Activated naive CD4-positive, alpha-beta T cell treated with anti-CD3 and anti-CD28 coated beads for 36 hours (primary cell): ENCODE data around the gene HNF1B. TPM values are rescaled to one million over a fixed set of nuclear protein-coding genes. Genes with fewer than 3 reads are reported as not detected.
"Not testable (repeated sequence)": the region's sequence is repeated elsewhere in the genome, so short reads cannot be mapped to it uniquely, and the experiment has no call there.

Experiments
- CTCF ChIA-PET: fragments of 350-600 bp; sonication (Branson Sonifier 250); formaldehyde crosslinking; loops from one replicate; lab custom pipeline; 2021; ENCODE audit warnings: antibody characterized with exemption; lab: Charles Lee
- DNase-seq: peaks from one replicate; pipeline ENCODE4 v3.0.0-alpha.2; 2020
- H3K27ac Mint-ChIP-seq: one replicate; pipeline ENCODE4 v1.8.0; 2021; ENCODE audit warnings: mild to moderate bottlenecking, mixed read lengths
- H3K27me3 Mint-ChIP-seq: one replicate; pipeline ENCODE4 v1.8.0; 2021; ENCODE audit warnings: low read depth, mixed read lengths
- H3K36me3 Mint-ChIP-seq: one replicate; pipeline ENCODE4 v1.8.0; 2021; ENCODE audit warnings: low read depth, mixed read lengths
- H3K4me1 Mint-ChIP-seq: one replicate; pipeline ENCODE4 v1.8.0; 2021; ENCODE audit warnings: low read depth, mixed read lengths
- H3K4me3 Mint-ChIP-seq: one replicate; pipeline ENCODE4 v1.8.0; 2021; ENCODE audit warnings: mild to moderate bottlenecking, moderate library complexity, mixed read lengths
- H3K9me3 Mint-ChIP-seq: one replicate; pipeline ENCODE4 v1.8.0; 2021; ENCODE audit warnings: mixed read lengths
- intact Hi-C: fragments of 100-400 bp; cut with micrococcal nuclease; formaldehyde crosslinking; loops from one replicate; pipeline ENCODE4 v1.15.1; 2023
- total RNA-seq, 2 experiments: library from RNA; stranded (reverse); gene quantifications; one replicate each; pipeline ENCODE4 v1.2.3, GENCODE V29; 2021

The HNF1B gene, protein sequence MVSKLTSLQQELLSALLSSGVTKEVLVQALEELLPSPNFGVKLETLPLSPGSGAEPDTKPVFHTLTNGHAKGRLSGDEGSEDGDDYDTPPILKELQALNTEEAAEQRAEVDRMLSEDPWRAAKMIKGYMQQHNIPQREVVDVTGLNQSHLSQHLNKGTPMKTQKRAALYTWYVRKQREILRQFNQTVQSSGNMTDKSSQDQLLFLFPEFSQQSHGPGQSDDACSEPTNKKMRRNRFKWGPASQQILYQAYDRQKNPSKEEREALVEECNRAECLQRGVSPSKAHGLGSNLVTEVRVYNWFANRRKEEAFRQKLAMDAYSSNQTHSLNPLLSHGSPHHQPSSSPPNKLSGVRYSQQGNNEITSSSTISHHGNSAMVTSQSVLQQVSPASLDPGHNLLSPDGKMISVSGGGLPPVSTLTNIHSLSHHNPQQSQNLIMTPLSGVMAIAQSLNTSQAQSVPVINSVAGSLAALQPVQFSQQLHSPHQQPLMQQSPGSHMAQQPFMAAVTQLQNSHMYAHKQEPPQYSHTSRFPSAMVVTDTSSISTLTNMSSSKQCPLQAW
- not detected for total RNA-seq

- peaks cover 21% of the 10 kb centered on the region for H3K4me1 Mint-ChIP-seq
- H3K27ac Mint-ChIP-seq: no peak within 1 kb of the TSS
- no peaks in the 10 kb centered on the region for H3K9me3 Mint-ChIP-seq
- no peaks in the 10 kb centered on the region for H3K36me3 Mint-ChIP-seq
- peak; percentile 53 for DNase-seq
- peak within 1 kb of the TSS; percentile 36 for H3K4me3 Mint-ChIP-seq
- intact Hi-C loops: loop anchor here (10.0 kb wide), 1 partner anchor 810 kb away; the partner anchor contains the start of gene LHX1
- peaks cover 66% of the 10 kb centered on the region for H3K27me3 Mint-ChIP-seq
- CTCF ChIA-PET: interaction anchor here (0.7 to 1.8 kb wide), 2 partner anchors 25 to 42 kb away, joined by 3 to 9 read pairs; no protein-coding TSS in a partner anchor
Measured at GRCh38 chr17:37744961-37745800, at the start of gene HNF1B. Gene HNF1B (minus strand): TSS chr17:37745059. CDS start chr17:37744884, 175 bp downstream.

GRCh38 chr17:37792787-37793186 is 47.9 kb upstream of the HNF1B start:
- intact Hi-C loops: no loop called here
- Mint-ChIP-seq H3K27ac (no peak overlapping the region), H3K4me1 (no peaks in the 10 kb centered on the region), H3K36me3 (no peaks in the 10 kb centered on the region), H3K9me3 (no peaks in the 10 kb centered on the region), H3K27me3 (peaks cover 15% of the 10 kb centered on the region), H3K4me3 (no peak overlapping the region)
- no peak for DNase-seq
- CTCF ChIA-PET: interaction anchor here (0.8 to 3.2 kb wide), 7 partner anchors 24 to 144 kb away, joined by 3 to 18 read pairs (median 3); no protein-coding TSS in a partner anchor

DNA sequence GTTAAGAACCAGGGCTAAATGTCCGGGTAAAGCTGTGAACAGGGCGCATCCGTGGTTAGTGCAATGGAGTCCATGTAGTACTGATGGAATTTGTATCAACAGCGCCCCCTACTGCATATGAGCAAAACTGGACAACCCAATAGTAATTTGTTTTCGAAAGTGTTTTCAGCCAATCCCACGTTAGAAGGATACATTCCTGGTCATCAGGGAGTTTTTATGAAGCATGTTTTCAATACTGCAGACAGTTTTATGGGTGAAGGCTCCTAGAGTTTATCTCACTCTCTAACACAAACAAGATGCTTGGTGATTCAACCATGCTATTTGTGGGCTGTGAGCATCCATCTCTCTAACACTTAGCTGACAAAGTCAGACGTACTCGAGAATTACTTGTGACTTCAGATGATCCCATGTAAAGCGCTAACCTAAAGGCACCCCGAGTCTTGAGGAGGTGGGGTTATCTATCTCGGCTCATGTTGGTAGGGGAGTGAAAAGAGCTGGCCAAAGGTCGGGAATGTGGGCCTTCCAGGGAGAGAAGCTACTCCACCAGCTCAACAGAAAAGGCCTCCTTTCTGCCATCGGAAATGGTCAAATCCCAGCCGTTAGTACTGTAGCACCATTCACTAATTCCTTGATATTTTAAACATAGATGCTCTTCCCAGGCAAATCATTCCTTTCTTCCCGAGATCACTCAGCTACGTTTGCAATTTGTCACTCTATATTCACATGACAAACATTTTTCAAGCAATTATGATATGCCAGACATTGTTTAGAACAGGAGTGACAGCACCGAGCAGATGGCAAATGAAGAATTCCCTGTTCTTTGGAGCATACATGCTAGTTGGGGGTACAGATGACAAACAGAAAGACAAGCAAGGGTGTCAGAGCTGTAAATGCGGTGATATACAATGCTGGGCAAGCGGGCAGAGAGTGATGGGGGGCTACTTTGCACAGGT is 46.9 kb upstream of the HNF1B start:
- CTCF ChIA-PET: interaction anchor here (0.8 to 3.2 kb wide), 19 partner anchors 10 to 270 kb away, joined by 3 to 18 read pairs (median 4); no protein-coding TSS in a partner anchor
- no peaks in the 10 kb centered on the region for H3K4me1 Mint-ChIP-seq
- peak; percentile 78 for DNase-seq
- no peaks in the 10 kb centered on the region for H3K9me3 Mint-ChIP-seq
- no peak overlapping the region for H3K4me3 Mint-ChIP-seq
- no peak overlapping the region for H3K27ac Mint-ChIP-seq
- no peaks in the 10 kb centered on the region for H3K36me3 Mint-ChIP-seq
- intact Hi-C loops: loop anchor here (1.0 to 2.0 kb wide), 5 partner anchors 90 to 418 kb away; partner anchors contain the start of gene DDX52
- peaks cover 14% of the 10 kb centered on the region for H3K27me3 Mint-ChIP-seq

DNA sequence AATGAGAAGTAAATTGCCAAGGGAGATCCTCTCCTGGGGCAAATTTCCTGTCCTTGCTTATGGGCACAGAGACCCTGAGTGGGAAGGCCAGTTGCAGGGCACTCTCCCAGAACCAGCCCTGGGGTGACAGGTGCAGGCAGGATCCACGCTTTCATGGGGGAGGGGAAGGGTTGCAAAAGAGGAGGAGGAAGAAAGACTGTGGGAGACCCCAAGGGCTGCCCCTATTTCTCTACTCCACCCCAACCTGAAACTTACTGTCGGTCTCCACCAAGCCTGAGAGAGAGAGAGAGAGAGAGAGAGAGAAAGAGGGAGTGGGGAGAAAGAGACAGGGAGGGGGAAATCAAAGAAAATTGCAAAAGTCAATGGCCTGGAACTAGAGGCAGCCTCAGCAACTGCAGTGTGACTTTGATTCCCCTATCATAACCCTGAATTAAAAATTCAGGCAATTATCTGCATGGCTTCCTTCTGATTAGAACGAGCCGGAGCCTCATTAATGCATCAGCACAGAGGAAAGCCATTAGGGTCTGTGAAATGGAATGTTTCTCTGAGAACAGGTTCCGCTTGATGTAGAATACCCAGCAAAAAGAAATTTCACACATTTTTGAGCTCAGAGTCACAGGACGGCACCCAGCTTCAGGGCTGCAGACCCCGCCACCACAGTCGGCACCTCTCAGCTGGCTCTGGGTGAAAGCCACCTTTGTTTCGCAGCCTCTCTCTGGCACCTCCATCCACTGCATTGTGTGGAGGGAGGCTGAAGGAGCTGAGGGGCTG is 45.1 kb upstream of the HNF1B start:
- no peak for DNase-seq
- Mint-ChIP-seq H3K27ac (no peak overlapping the region), H3K4me3 (no peak overlapping the region), H3K9me3 (no peaks in the 10 kb centered on the region), H3K27me3 (peaks cover 17% of the 10 kb centered on the region), H3K36me3 (no peaks in the 10 kb centered on the region), H3K4me1 (no peaks in the 10 kb centered on the region)
- intact Hi-C loops: loop anchor here (2.0 kb wide), 1 partner anchor 139 kb away; no protein-coding TSS in a partner anchor
- CTCF ChIA-PET: interaction anchor here (0.8 to 3.2 kb wide), 7 partner anchors 10 to 268 kb away, joined by 3 to 18 read pairs (median 3); no protein-coding TSS in a partner anchor

DNA sequence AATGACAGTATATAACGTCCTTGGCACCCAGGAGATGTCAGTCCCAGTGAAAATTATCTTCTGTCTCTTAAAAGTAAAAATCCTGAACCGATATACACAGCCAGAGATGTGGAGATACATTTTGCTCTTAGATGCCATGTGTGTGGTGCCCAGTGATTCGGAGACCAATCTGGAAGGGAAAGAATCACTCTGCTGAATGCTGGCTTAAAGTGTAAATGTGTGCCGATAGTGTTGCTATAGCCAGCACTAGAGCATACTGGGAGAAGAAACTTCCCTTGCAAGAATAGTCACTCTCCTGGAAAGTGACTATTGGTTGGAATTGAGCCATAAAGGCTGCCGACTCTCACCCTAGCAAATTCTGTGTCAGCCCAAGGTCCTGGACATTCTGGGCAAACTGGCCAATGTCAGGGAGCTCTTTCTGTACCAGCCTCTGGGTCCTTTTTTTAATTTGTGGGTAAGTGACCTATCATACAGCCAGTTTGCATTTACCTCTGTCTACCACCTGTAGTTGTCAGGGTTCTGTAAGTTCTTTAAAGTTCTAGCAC is 44.2 kb upstream of the HNF1B start:
- CTCF ChIA-PET: interaction anchor here (0.9 kb wide), 1 partner anchor 10 kb away, joined by 5 read pairs; no protein-coding TSS in a partner anchor
- intact Hi-C loops: no loop called here
- Mint-ChIP-seq H3K4me3 (no peak overlapping the region), H3K4me1 (no peaks in the 10 kb centered on the region), H3K9me3 (no peaks in the 10 kb centered on the region), H3K27me3 (peaks cover 17% of the 10 kb centered on the region), H3K36me3 (no peaks in the 10 kb centered on the region), H3K27ac (no peak overlapping the region)
- no peak for DNase-seq

DNA sequence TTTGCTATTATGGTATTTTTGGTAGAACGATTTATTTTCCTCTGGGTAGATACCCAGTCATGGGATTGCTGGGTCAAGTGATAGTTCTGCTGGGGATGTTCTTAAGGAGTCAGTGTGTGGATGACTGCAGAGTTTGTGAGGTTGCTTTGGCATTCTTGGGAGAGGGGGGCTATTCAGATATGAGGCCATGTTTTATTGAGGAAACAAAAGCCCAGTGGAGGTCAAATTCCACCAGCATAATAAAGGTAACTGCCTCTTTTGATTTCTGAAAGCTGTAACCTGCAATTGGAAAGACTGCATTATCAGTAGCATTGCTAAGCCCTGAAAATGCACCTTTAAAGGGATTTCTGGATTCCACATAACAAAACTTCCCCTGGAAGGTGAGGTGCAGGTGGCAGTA is 43.7 kb upstream of the HNF1B start:
- peaks cover 19% of the 10 kb centered on the region for H3K27me3 Mint-ChIP-seq
- intact Hi-C loops: no loop called here
- H3K9me3 Mint-ChIP-seq: no peaks in the 10 kb centered on the region
- no peaks in the 10 kb centered on the region for H3K4me1 Mint-ChIP-seq
- no peak overlapping the region for H3K4me3 Mint-ChIP-seq
- H3K27ac Mint-ChIP-seq: no peak overlapping the region
- DNase-seq: no peak
- no peaks in the 10 kb centered on the region for H3K36me3 Mint-ChIP-seq
- CTCF ChIA-PET: no interaction called here

DNA sequence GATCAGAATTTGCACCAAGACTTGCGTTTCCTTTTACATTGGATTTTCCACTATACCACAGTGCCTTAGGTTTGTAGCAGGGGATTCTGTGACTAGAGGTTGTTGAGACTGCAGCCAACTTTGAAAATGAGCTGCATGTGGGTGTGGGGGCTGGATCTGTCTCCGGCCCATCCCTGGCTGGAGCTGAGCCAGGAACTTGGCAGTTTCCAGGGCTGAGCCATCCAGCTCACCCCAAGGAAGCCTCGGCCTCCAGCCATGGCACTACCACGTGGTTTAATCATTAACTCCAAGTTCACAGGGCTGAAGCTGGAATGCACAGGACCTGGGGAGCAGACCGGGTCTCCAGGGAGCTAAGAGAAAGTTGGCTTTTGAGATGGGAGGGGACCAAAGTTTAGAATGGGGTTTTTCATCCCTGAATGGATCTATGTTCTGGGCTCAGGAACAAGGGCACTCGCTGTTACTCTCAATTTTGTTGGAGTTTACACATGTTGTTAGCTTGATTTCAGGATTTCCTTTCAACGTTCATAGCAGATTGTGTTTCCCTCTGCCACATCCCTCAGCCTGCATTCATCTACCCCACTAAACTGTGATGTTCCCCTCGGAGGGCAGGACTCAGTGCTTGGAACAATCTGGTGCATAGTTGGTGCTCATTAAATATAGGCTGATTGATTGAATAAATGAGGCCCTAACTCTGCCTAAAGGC is 42.3 kb upstream of the HNF1B start:
- intact Hi-C loops: no loop called here
- H3K4me3 Mint-ChIP-seq: no peak overlapping the region
- no peak overlapping the region for H3K27ac Mint-ChIP-seq
- H3K9me3 Mint-ChIP-seq: no peaks in the 10 kb centered on the region
- CTCF ChIA-PET: interaction anchor here (0.7 to 1.1 kb wide), 3 partner anchors 17 to 114 kb away, joined by 3 to 4 read pairs (median 4); no protein-coding TSS in a partner anchor
- H3K27me3 Mint-ChIP-seq: peaks cover 17% of the 10 kb centered on the region
- no peak for DNase-seq
- H3K36me3 Mint-ChIP-seq: no peaks in the 10 kb centered on the region
- H3K4me1 Mint-ChIP-seq: no peaks in the 10 kb centered on the region

- Mint-ChIP-seq H3K27ac (no peak overlapping the region), H3K4me1 (no peaks in the 10 kb centered on the region), H3K27me3 (peaks cover 14% of the 10 kb centered on the region), H3K9me3 (no peaks in the 10 kb centered on the region), H3K36me3 (no peaks in the 10 kb centered on the region), H3K4me3 (no peak overlapping the region)
- intact Hi-C loops: no loop called here
- no peak for DNase-seq
- CTCF ChIA-PET: interaction anchor here (0.8 to 1.1 kb wide), 2 partner anchors 16 to 47 kb away, joined by 3 to 4 read pairs; no protein-coding TSS in a partner anchor
Measured at GRCh38 chr17:37786481-37786880, 41.6 kb upstream of the HNF1B start.

DNA sequence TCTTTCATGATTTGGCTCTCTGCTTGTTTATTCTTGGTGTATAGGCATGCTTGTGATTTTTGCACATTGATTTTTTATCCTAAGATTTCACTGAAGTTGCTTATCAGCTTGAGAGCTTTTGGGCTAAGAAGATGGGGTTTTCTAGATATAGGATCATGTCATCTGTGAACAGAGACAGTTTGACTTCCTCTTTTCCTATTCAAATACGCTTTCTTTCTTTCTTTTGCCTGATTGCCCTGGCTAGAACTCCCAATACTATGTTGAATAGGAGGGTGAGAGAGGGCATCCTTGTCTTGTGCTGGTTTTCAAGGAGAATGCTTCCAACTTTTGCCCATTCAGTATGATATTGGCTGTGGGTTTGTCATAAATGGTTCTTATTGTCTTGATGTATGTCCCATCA is 37.6 kb upstream of the HNF1B start:
- CTCF ChIA-PET: interaction anchor here (1.6 kb wide), 1 partner anchor 12 kb away, joined by 6 read pairs; no protein-coding TSS in a partner anchor
- DNase-seq, H3K27ac Mint-ChIP-seq, H3K9me3 Mint-ChIP-seq, H3K4me3 Mint-ChIP-seq, H3K4me1 Mint-ChIP-seq, intact Hi-C loops, H3K36me3 Mint-ChIP-seq, H3K27me3 Mint-ChIP-seq: not testable (repeated sequence)

DNA sequence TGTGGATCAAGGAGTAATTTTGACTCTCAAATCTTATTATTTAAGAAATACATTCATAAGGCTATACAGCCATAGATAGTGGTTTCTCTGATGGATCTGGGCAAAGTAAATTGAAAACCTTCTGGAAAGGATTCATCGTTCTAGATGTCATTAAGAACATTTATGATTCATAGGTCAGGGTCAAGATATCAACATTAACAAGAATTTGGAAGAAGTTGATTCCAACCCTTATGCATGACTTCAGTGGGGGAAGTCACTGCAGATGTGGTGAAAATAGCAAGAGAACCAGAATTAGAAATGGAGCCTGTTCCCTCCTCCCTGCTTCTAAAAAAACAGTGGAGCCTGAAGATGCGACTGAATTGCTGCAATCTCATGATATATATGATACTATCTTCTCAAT is 36.6 kb upstream of the HNF1B start:
- H3K36me3 Mint-ChIP-seq: no peaks in the 10 kb centered on the region
- no peak for DNase-seq
- H3K27ac Mint-ChIP-seq: no peak overlapping the region
- intact Hi-C loops: no loop called here
- no peaks in the 10 kb centered on the region for H3K9me3 Mint-ChIP-seq
- H3K27me3 Mint-ChIP-seq: peaks cover 3% of the 10 kb centered on the region
- H3K4me1 Mint-ChIP-seq: no peaks in the 10 kb centered on the region
- H3K4me3 Mint-ChIP-seq: no peak overlapping the region
- CTCF ChIA-PET: no interaction called here
